K562 (cell line): ENCODE measurements around the gene CCDC78. TPM values are rescaled to one million over a fixed set of nuclear protein-coding genes. Genes with fewer than 3 reads are reported as not detected.
A peak's percentile ranks its signal among the peaks of the same experiment; 100 is the strongest.

Experiments
- CBX3 ChIP-seq, 2 experiments: IDR thresholded peaks; 1 replicate in 1 of 2; 2 replicates in 1 of 2; pipeline ENCODE4 v1.6.1; 2012; ENCODE audit warnings: inconsistent platforms in 2 of 2, low read length in 2 of 2, borderline replicate concordance in 1 of 2, control low read depth in 1 of 2
- CREBBP ChIP-seq: IDR thresholded peaks from one replicate; pipeline ENCODE4 v1.6.1; 2012; ENCODE audit warnings: low read depth, mild to moderate bottlenecking, control low read depth, inconsistent platforms, low read length
- CTBP1 ChIP-seq: fragments of 450-650 bp; IDR thresholded peaks from 2 replicates; pipeline ENCODE4 v1.6.1; 2016; ENCODE audit warnings: borderline replicate concordance
- ERF ChIP-seq: fragments of 450-650 bp; formaldehyde crosslinking; IDR thresholded peaks from 2 replicates; pipeline ENCODE4 v1.4.0; 2020; ENCODE audit warnings: mild to moderate bottlenecking, mixed read lengths
- FOS ChIP-seq: IDR thresholded peaks from 3 replicates; pipeline ENCODE4 v1.6.1; 2011; ENCODE audit not compliant: insufficient read length; ENCODE audit errors: extremely low read depth
- FOXA3 ChIP-seq, 2 experiments: fragments of 450-650 bp in 1 of 2; sonication (generic) in 1 of 2; formaldehyde crosslinking; IDR thresholded peaks in 1 of 2; conservative IDR thresholded peaks in 1 of 2; 2 replicates each; pipeline versions ENCODE4 v1.4.0 to v1.8.0; 2020 to 2022; ENCODE audit warnings: mild to moderate bottlenecking in 2 of 2, missing genetic modification reagents in 1 of 2
- L3MBTL2 ChIP-seq: fragments of 450-650 bp; IDR thresholded peaks from 2 replicates; pipeline ENCODE4 v1.6.1; 2016; ENCODE audit warnings: mild to moderate bottlenecking, moderate library complexity
- NONO ChIP-seq, 2 experiments: fragments of 200-400 bp in 1 of 2; fragments of 450-650 bp in 1 of 2; formaldehyde crosslinking in 1 of 2; IDR thresholded peaks; 2 replicates each; pipeline ENCODE4 v1.6.1; 2017; ENCODE audit warnings: low read depth in 2 of 2, mild to moderate bottlenecking in 2 of 2, moderate library complexity in 2 of 2, low read length in 1 of 2
- RAD21 ChIP-seq, 2 experiments: fragments of 250-450 bp in 1 of 2; fragments of 450-650 bp in 1 of 2; sonication (Bioruptor Pico) in 1 of 2; formaldehyde crosslinking in 1 of 2; IDR thresholded peaks in 1 of 2; conservative IDR thresholded peaks in 1 of 2; 2 replicates each; pipeline versions ENCODE4 v1.4.0 to v1.8.0; 2020 to 2022; ENCODE audit warnings: mild to moderate bottlenecking in 2 of 2, moderate library complexity in 1 of 2
- SP1 ChIP-seq: sonication (generic); formaldehyde crosslinking; IDR thresholded peaks from 2 replicates; pipeline ENCODE4 v1.8.1; 2022; ENCODE audit warnings: mild to moderate bottlenecking, missing genetic modification reagents
- ZBTB1 ChIP-seq: sonication (generic); formaldehyde crosslinking; IDR thresholded peaks from 2 replicates; pipeline ENCODE4 v1.8.1; 2023; ENCODE audit warnings: missing genetic modification reagents, low read depth, mild to moderate bottlenecking, borderline replicate concordance
- ZNF165 ChIP-seq: fragments of 250-450 bp; sonication (Bioruptor Pico); IDR thresholded peaks from 2 replicates; pipeline ENCODE4 v1.4.0; 2020; ENCODE audit warnings: borderline replicate concordance
- ZNF583 ChIP-seq: fragments of 250-450 bp; sonication (Bioruptor Pico); IDR thresholded peaks from 2 replicates; pipeline ENCODE4 v1.4.0; 2020
- polyA plus RNA-seq, 8 experiments: library from polyadenylated mRNA; depleted of rRNA in 4 of 8; stranded (reverse) in 5 of 8; unstranded in 3 of 8; fragments of >200 nt; fragmentation: Nextera tagmentation in 2 of 8; fragmentation: Illumina TruSeq in 1 of 8; extraction: Ambion mirVana in 2 of 8; extraction: Trizol in 1 of 8; gene quantifications; 2 replicates each; pipeline versions ENCODE4 v1.2.1 to v1.2.3, GENCODE V29; 2011 to 2014; ENCODE audit warnings: inconsistent platforms in 1 of 8, missing spikeins in 1 of 8
- total RNA-seq, 7 experiments: library from RNA; depleted of rRNA in 6 of 7; stranded (reverse); fragments of >200 nt in 6 of 7; fragmentation: Illumina TruSeq in 2 of 7; extraction: Trizol in 2 of 7; gene quantifications; 2 replicates each; pipeline versions ENCODE4 v1.2.1 to v1.2.3, GENCODE V29; 2011 to 2021; ENCODE audit warnings: low replicate concordance in 1 of 7
- TF ChIP-seq, protein P1 (sequence below), 2 experiments: IDR thresholded peaks; 2 replicates each; pipeline ENCODE4 v1.6.1; 2012; ENCODE audit warnings: improper control_type of control experiment in 2 of 2, low read depth in 2 of 2, low read length in 2 of 2, borderline replicate concordance in 1 of 2
- TF ChIP-seq, protein P2 (sequence below): fragments of 450-650 bp; IDR thresholded peaks from 2 replicates; pipeline ENCODE4 v1.6.1; 2016; ENCODE audit warnings: borderline replicate concordance
- TF ChIP-seq, protein P3 (sequence below): fragments of 450-650 bp; IDR thresholded peaks from 2 replicates; pipeline ENCODE4 v1.6.1; 2014; ENCODE audit warnings: low read depth, mild to moderate bottlenecking, moderate library complexity, borderline replicate concordance
- TF ChIP-seq, protein P4 (sequence below): IDR thresholded peaks from 2 replicates; pipeline ENCODE4 v1.6.1; 2014; ENCODE audit warnings: antibody characterized with exemption

The CCDC78 gene
- total and polyA plus RNA-seq, 9 of the 15 experiments (the other 6 are each of a cell fraction or from before 2014, with no cell fraction given) = 0.24 to 17.7 (median 2.9) TPM

DNA sequence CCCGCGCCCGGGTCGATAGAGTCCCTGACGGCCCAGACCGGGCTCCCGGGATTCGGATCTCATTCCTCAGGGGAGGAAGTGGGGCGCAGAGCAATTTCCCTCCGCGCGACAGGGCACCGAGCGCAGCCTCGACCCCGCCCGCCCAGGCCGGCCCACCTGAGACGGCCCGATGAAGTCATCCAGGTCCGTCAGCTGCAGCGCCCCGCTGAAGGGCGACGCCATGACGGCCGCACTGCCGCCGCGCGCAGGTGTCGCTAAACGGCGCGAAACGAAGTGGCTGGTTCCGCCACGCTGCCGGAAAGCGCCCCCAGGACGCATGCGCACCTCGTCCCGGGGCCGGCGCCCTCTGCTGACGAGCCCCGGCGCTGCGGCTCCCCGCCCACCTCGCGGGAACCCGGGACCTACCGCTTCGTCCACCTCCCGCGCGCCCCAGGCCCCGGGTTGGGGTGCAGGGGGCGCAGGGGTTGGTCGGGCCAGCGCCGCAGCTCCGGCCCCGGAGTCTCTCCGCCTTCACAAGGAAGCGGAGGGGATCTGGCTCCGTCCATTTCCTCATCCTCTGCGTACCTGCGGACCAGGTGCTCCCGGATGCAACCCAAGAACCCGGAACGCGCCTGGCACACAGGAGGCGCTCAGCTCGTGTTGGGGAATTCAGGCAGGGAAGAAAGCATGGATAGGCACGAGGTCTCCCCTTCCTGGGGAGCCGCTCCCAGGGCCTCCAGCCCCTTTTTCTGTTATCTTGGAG is 14.7 kb upstream of the CCDC78 start, which contains the start of gene CIAO3 (continued):
- TF ChIP-seq, protein P1, sequence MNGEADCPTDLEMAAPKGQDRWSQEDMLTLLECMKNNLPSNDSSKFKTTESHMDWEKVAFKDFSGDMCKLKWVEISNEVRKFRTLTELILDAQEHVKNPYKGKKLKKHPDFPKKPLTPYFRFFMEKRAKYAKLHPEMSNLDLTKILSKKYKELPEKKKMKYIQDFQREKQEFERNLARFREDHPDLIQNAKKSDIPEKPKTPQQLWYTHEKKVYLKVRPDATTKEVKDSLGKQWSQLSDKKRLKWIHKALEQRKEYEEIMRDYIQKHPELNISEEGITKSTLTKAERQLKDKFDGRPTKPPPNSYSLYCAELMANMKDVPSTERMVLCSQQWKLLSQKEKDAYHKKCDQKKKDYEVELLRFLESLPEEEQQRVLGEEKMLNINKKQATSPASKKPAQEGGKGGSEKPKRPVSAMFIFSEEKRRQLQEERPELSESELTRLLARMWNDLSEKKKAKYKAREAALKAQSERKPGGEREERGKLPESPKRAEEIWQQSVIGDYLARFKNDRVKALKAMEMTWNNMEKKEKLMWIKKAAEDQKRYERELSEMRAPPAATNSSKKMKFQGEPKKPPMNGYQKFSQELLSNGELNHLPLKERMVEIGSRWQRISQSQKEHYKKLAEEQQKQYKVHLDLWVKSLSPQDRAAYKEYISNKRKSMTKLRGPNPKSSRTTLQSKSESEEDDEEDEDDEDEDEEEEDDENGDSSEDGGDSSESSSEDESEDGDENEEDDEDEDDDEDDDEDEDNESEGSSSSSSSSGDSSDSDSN (IDR thresholded peaks at IDR 0.05; ENCODE audit: borderline replicate concordance in 1 of 2, low read depth in 2 of 2, low read length in 2 of 2) = 0 out of 4 replicates have a peak, but pooled peaks of 1 of the 2 experiments have one; percentile 74
- TF ChIP-seq RAD21 (CRISPR knock-in tag; conservative IDR thresholded peaks at IDR 0.05 in 1 of 2, IDR thresholded peaks at IDR 0.05 in 1 of 2) (peak in 1 of 2 experiments; percentile 28; a peak in 2 of 4 replicates), CREBBP (no peak), SP1 (peak; percentile 90), ERF (CRISPR knock-in tag) (0 out of 2 replicates have a peak, but pooled peaks have one; percentile 8), NONO (IDR thresholded peaks at IDR 0.05; ENCODE audit: low read depth in 2 of 2, low read length in 1 of 2) (peak in 1 of 2 experiments; percentile 73; a peak in 3 of 4 replicates), FOXA3 (CRISPR knock-in tag; conservative IDR thresholded peaks at IDR 0.05 in 1 of 2, IDR thresholded peaks at IDR 0.05 in 1 of 2) (peak in 1 of 2 experiments; percentile 54; a peak in 1 of 4 replicates), ZBTB1 (no peak), ZNF165 (CRISPR knock-in tag) (no peak), CBX3 (IDR thresholded peaks at IDR 0.05; ENCODE audit: borderline replicate concordance in 1 of 2, low read length in 2 of 2) (0 out of 3 replicates have a peak, but pooled peaks of 1 of the 2 experiments have one; percentile 15), FOS (peak; percentile 36), L3MBTL2 (peak; percentile 92), ZNF583 (CRISPR knock-in tag) (peak; percentile 59; the same call in 1 of the 2 replicates), CTBP1 (peak; percentile 98)
- TF ChIP-seq, protein P2, sequence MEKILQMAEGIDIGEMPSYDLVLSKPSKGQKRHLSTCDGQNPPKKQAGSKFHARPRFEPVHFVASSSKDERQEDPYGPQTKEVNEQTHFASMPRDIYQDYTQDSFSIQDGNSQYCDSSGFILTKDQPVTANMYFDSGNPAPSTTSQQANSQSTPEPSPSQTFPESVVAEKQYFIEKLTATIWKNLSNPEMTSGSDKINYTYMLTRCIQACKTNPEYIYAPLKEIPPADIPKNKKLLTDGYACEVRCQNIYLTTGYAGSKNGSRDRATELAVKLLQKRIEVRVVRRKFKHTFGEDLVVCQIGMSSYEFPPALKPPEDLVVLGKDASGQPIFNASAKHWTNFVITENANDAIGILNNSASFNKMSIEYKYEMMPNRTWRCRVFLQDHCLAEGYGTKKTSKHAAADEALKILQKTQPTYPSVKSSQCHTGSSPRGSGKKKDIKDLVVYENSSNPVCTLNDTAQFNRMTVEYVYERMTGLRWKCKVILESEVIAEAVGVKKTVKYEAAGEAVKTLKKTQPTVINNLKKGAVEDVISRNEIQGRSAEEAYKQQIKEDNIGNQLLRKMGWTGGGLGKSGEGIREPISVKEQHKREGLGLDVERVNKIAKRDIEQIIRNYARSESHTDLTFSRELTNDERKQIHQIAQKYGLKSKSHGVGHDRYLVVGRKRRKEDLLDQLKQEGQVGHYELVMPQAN = peak; percentile 22; the same call in 1 of the 2 replicates
- TF ChIP-seq, protein P3, sequence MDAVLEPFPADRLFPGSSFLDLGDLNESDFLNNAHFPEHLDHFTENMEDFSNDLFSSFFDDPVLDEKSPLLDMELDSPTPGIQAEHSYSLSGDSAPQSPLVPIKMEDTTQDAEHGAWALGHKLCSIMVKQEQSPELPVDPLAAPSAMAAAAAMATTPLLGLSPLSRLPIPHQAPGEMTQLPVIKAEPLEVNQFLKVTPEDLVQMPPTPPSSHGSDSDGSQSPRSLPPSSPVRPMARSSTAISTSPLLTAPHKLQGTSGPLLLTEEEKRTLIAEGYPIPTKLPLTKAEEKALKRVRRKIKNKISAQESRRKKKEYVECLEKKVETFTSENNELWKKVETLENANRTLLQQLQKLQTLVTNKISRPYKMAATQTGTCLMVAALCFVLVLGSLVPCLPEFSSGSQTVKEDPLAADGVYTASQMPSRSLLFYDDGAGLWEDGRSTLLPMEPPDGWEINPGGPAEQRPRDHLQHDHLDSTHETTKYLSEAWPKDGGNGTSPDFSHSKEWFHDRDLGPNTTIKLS = peak; percentile 77
- TF ChIP-seq, protein P4, sequence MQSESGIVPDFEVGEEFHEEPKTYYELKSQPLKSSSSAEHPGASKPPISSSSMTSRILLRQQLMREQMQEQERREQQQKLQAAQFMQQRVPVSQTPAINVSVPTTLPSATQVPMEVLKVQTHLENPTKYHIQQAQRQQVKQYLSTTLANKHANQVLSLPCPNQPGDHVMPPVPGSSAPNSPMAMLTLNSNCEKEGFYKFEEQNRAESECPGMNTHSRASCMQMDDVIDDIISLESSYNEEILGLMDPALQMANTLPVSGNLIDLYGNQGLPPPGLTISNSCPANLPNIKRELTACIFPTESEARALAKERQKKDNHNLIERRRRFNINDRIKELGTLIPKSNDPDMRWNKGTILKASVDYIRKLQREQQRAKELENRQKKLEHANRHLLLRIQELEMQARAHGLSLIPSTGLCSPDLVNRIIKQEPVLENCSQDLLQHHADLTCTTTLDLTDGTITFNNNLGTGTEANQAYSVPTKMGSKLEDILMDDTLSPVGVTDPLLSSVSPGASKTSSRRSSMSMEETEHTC = peak; percentile 84
